ENCODE measurements around the gene RUBCNL.
"Not testable (repeated sequence)": the region's sequence is repeated elsewhere in the genome, so short reads cannot be mapped to it uniquely, and the experiment has no call there.

Gene RUBCNL

DNA sequence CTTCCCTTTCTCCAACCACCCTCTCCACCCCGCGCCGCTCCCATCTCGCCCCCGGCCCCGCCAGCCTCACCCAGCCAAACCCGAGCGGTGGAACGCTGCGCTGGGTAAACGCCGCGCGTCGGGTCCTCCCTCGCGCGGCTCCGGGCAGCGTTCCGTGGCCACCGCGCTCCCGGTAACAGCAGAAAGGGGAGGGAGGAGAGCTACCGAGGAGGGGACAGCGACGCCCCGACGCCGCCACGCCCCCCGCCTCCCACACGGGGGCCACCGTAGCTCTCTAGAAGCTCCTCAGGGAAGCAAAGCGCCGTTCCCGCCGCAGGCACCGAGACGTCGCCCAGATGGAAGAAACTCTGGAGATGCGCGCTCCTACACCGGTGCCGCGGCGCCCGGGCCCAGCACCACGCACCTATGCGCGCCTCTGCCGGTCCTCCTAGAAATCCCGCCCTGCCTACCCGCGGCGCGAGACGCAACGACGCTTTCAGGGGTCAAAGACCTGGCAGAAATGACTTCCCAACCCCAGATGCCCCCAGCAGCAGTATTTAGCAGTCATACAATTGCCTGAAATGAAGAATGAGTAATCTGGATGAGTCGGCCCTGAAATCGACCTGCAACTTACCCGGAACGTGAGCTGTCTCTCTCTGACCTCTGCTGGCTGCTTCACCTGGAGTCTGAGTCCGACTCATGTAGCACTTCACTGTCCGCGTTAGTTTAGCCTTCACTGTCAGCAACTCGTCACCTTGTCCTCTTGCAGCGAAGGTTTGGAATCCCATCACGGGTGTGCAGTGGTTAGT lies at the start of gene RUBCNL:
TSS of gene RUBCNL (minus strand) at position 189 of the 788 bp plus-strand sequence. CDS start 14,777 bp downstream, outside the sequence.
- TF ChIP-seq, protein P1, sequence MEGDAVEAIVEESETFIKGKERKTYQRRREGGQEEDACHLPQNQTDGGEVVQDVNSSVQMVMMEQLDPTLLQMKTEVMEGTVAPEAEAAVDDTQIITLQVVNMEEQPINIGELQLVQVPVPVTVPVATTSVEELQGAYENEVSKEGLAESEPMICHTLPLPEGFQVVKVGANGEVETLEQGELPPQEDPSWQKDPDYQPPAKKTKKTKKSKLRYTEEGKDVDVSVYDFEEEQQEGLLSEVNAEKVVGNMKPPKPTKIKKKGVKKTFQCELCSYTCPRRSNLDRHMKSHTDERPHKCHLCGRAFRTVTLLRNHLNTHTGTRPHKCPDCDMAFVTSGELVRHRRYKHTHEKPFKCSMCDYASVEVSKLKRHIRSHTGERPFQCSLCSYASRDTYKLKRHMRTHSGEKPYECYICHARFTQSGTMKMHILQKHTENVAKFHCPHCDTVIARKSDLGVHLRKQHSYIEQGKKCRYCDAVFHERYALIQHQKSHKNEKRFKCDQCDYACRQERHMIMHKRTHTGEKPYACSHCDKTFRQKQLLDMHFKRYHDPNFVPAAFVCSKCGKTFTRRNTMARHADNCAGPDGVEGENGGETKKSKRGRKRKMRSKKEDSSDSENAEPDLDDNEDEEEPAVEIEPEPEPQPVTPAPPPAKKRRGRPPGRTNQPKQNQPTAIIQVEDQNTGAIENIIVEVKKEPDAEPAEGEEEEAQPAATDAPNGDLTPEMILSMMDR (conservative IDR thresholded peaks at IDR 0.05; ENCODE audit: low read depth, low read length) = no peak
- DNase-seq (ENCODE audit: low read depth) = no peak
- peak within 1 kb of the TSS; percentile 50 for H3K4me3 ChIP-seq (ENCODE audit: low read length)

GRCh38 chr13:46429558-46429957 lies 42.5 kb upstream of the RUBCNL start:
- DNase-seq (ENCODE audit: low read depth) = not testable (repeated sequence)

GRCh38 chr13:46405457-46405856 lies 18.4 kb upstream of the RUBCNL start:
- DNase-seq (ENCODE audit: low read depth) = no peak
- TF ChIP-seq, protein P1 (conservative IDR thresholded peaks at IDR 0.05; ENCODE audit: low read depth, low read length) = no peak
- H3K4me3 ChIP-seq (ENCODE audit: low read length) = no peak overlapping the region

More at GRCh38 chr13:46429558-46429957, 42.5 kb upstream of the RUBCNL start:
- not testable (repeated sequence) for H3K4me3 ChIP-seq (ENCODE audit: low read length)

DNA sequence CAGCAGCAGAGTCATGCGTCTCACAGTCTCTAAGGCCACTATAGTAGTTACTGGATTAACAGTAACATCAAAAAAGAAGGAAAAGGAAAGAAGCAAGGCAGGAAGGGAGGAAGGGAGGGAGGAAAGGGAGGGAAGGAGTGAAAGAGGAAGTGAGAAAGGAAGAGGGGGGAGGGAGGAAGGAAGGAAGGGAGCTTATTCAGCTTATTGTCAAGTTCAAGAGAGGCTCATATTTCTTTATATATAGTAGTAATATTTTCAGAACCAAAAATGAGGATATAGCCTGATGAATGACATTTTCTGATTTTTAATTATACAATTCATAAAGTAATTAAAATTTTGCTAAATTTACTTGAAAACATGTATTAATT lies 17.7 kb upstream of the RUBCNL start:
- no peak overlapping the region for H3K4me3 ChIP-seq (ENCODE audit: low read length)
- TF ChIP-seq, protein P1 (conservative IDR thresholded peaks at IDR 0.05; ENCODE audit: low read depth, low read length) = no peak
- DNase-seq (ENCODE audit: low read depth) = no peak

GRCh38 chr13:46403851-46404732 lies 17.0 kb upstream of the RUBCNL start:
- H3K4me3 ChIP-seq (ENCODE audit: low read length) = no peak overlapping the region
- DNase-seq (ENCODE audit: low read depth) = no peak
- TF ChIP-seq, protein P1 (conservative IDR thresholded peaks at IDR 0.05; ENCODE audit: low read depth, low read length) = no peak

- no peak overlapping the region for H3K4me3 ChIP-seq (ENCODE audit: low read length)
- TF ChIP-seq, protein P1 (conservative IDR thresholded peaks at IDR 0.05; ENCODE audit: low read depth, low read length) = no peak
- no peak for DNase-seq (ENCODE audit: low read depth)
Measured at GRCh38 chr13:46402178-46402577, 15.1 kb upstream of the RUBCNL start.

- TF ChIP-seq, protein P1 (conservative IDR thresholded peaks at IDR 0.05; ENCODE audit: low read depth, low read length) = no peak
- H3K4me3 ChIP-seq (ENCODE audit: low read length) = no peak overlapping the region
- DNase-seq (ENCODE audit: low read depth) = no peak
Measured at GRCh38 chr13:46401432-46401831, 14.4 kb upstream of the RUBCNL start.

Measured in retinal pigment epithelial cell (primary cell).